ENCODE results near the gene OSBP2.

Gene OSBP2, protein sequence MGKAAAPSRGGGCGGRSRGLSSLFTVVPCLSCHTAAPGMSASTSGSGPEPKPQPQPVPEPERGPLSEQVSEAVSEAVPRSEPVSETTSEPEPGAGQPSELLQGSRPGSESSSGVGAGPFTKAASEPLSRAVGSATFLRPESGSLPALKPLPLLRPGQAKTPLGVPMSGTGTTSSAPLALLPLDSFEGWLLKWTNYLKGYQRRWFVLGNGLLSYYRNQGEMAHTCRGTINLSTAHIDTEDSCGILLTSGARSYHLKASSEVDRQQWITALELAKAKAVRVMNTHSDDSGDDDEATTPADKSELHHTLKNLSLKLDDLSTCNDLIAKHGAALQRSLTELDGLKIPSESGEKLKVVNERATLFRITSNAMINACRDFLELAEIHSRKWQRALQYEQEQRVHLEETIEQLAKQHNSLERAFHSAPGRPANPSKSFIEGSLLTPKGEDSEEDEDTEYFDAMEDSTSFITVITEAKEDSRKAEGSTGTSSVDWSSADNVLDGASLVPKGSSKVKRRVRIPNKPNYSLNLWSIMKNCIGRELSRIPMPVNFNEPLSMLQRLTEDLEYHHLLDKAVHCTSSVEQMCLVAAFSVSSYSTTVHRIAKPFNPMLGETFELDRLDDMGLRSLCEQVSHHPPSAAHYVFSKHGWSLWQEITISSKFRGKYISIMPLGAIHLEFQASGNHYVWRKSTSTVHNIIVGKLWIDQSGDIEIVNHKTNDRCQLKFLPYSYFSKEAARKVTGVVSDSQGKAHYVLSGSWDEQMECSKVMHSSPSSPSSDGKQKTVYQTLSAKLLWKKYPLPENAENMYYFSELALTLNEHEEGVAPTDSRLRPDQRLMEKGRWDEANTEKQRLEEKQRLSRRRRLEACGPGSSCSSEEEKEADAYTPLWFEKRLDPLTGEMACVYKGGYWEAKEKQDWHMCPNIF

GRCh38 chr22:30694640-30695350, at the start of gene OSBP2:
Gene OSBP2, plus strand, starts transcription at chr22:30694874. Its CDS starts 36 bp downstream, at chr22:30694910.
- no peak for DNase-seq (ENCODE audit: low read depth in 2 of 2)
- peak within 1 kb of the TSS; percentile 59 to 67 for H3K4me3 ChIP-seq (replicated peaks in 1 of 2; ENCODE audit: low read depth in 2 of 2, low read length in 2 of 2)
- no peak for TF ChIP-seq CTCF (IDR thresholded peaks at IDR 0.05; ENCODE audit: low read depth, low read length)

DNA sequence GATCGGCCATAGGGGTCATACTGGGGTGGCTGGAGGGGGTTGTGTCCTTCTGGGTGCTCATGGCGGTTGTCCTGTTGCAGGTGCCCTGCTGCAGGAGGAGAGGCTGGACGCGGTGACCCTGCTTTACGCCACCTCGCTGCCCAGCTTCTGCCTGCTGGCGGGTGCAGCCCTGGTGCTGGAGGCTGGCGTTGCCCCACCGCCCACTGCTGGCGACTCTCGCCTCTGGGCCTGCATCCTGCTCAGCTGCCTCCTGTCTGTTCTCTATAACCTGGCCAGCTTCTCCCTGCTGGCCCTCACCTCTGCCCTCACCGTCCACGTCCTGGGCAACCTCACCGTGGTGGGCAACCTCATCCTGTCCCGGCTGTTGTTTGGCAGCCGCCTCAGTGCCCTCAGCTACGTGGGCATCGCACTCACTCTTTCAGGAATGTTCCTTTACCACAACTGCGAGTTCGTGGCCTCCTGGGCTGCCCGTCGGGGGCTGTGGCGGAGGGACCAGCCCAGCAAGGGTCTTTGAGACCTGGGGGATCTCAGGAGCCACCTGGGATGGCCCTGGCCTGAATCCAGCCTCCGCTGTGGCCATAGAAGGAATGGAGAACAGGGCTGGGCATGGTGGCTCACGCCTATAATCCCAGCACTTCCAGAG, 48.0 kb upstream of the OSBP2 start:
- no peak overlapping the region for H3K4me3 ChIP-seq (replicated peaks in 1 of 2; ENCODE audit: low read depth in 2 of 2, low read length in 2 of 2)
- no peak for DNase-seq (ENCODE audit: low read depth in 2 of 2)
- no peak for TF ChIP-seq CTCF (IDR thresholded peaks at IDR 0.05; ENCODE audit: low read depth, low read length)

DNA sequence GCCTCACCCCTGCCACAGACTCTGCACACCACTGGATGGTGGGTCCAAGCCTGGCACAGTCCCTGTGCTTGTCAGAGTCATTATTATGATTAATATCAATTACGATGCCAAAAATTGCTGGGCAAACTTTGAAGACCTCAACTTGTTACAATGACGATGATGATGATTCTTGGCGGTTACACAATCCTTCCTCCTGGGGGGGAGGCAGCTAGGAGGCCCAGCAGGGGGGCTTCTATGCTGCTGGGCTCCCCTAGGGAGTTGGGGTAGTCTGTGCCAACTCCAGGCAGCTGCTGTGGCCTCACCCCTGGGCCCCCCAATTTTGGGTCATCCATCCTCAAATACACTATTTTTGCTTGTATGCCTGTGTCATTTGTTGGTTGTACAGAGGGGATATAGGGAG, 47.1 kb upstream of the OSBP2 start:
- no peak for DNase-seq (ENCODE audit: low read depth in 2 of 2)
- TF ChIP-seq CTCF (IDR thresholded peaks at IDR 0.05; ENCODE audit: low read depth, low read length) = no peak
- H3K4me3 ChIP-seq (replicated peaks in 1 of 2; ENCODE audit: low read depth in 2 of 2, low read length in 2 of 2) = no peak overlapping the region

DNA sequence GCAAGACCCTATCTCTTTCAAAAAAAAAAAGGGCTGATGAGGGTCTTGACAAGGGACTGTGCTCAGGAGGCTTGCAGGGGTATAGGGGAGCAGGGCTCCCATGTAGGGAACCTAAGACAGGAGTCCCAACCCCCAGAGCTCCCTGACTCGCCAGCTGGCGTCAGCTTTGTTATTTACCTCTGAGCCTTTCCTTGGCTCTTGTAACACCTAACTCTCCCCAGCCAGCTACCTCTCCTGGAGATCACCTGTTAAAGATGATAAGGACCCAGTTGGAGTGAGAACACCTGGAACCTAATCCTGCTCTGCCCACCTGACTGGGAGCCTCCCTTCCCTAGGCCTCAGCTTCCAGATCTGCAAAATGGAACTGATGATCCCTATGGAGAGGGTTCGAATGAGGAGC, 45.8 kb upstream of the OSBP2 start:
- no peak for TF ChIP-seq CTCF (IDR thresholded peaks at IDR 0.05; ENCODE audit: low read depth, low read length)
- no peak overlapping the region for H3K4me3 ChIP-seq (replicated peaks in 1 of 2; ENCODE audit: low read depth in 2 of 2, low read length in 2 of 2)

GRCh38 chr22:30649430-30650007, 45.2 kb upstream of the OSBP2 start:
- peak; percentile 58 to 88 for DNase-seq (ENCODE audit: low read depth in 2 of 2)
- H3K4me3 ChIP-seq (replicated peaks in 1 of 2; ENCODE audit: low read depth in 2 of 2, low read length in 2 of 2) = no peak overlapping the region
- peak; percentile 18 for TF ChIP-seq CTCF (IDR thresholded peaks at IDR 0.05; ENCODE audit: low read depth, low read length)

More for the DNA sequence above, 45.8 kb upstream of the OSBP2 start:
- DNase-seq (ENCODE audit: low read depth in 2 of 2) = no peak
